Panc1 (cell line): ENCODE results near the gene MEGF9. TPM values are rescaled to one million over a fixed set of nuclear protein-coding genes. Genes with fewer than 3 reads are reported as not detected.

Experiments
- ATAC-seq: fragments of 200-7000 bp; cut with Tn5 transposase; 2 replicates; pipeline ENCODE4 v1.9.1; 2020; ENCODE audit warnings: mild to moderate bottlenecking, moderate library complexity
- BruUV-seq: library from RNA; stranded (reverse); fragments of 400-500 nt; replicated peaks from 2 replicates; lab custom pipeline; 2021; lab: Mats Ljungman, UMichigan
- CTCF ChIA-PET: fragments of 300-600 bp; sonication (Branson Sonifier 250); formaldehyde crosslinking; loops from one replicate; lab custom pipeline; 2022; ENCODE audit warnings: antibody characterized with exemption; lab: Charles Lee
- POLR2A ChIA-PET: fragments of 300-600 bp; sonication (Branson Sonifier 250); formaldehyde crosslinking; loops from one replicate; lab custom pipeline; 2022; ENCODE audit warnings: antibody characterized with exemption; lab: Charles Lee
- DNase-seq: peaks from one replicate; pipeline ENCODE4 v3.0.0-alpha.2; 2010; ENCODE audit warnings: low read depth, low spot score
- H3K27ac ChIP-seq: 2 replicates; pipeline ENCODE4 v1.5.1; 2011; ENCODE audit warnings: mild to moderate bottlenecking, low read length, inconsistent platforms
- H3K27me3 ChIP-seq: fragments of 200-500 bp; sonication (Bioruptor generic); 2 replicates; pipeline ENCODE4 v1.6.0; 2014; ENCODE audit warnings: low read length, inconsistent platforms; ENCODE audit not compliant: control insufficient read depth, insufficient read depth
- H3K36me3 ChIP-seq: fragments of 200-500 bp; sonication (Bioruptor generic); 2 replicates; pipeline ENCODE4 v1.5.1; 2014; ENCODE audit warnings: inconsistent platforms, mild to moderate bottlenecking, low read length, moderate library complexity; ENCODE audit not compliant: control insufficient read depth, insufficient read depth
- H3K4me1 ChIP-seq: 2 replicates; pipeline ENCODE4 v1.5.1; 2011; ENCODE audit warnings: inconsistent platforms, mild to moderate bottlenecking, low read length, moderate library complexity; ENCODE audit not compliant: control insufficient read depth, insufficient read depth
- H3K4me3 ChIP-seq, 2 experiments: 2 replicates each; pipeline ENCODE4 v1.5.1; 2011 to 2012; ENCODE audit warnings: low read depth in 2 of 2, low read length in 2 of 2, mild to moderate bottlenecking in 2 of 2, inconsistent platforms in 1 of 2, moderate library complexity in 1 of 2
- H3K9me3 ChIP-seq: fragments of 200-500 bp; sonication (Bioruptor generic); 2 replicates; pipeline ENCODE4 v1.5.1; 2014; ENCODE audit warnings: low read depth, mild to moderate bottlenecking, inconsistent platforms, low read length, moderate library complexity; ENCODE audit not compliant: control insufficient read depth, insufficient read depth
- CTCF ChIP-seq: fragments of 450-650 bp; IDR thresholded peaks from 2 replicates; pipeline ENCODE4 v1.5.1; 2017; ENCODE audit warnings: mild to moderate bottlenecking
- POLR2AphosphoS5 ChIP-seq: IDR thresholded peaks from 2 replicates; pipeline ENCODE4 v1.6.1; 2012; ENCODE audit warnings: mild to moderate bottlenecking, low read depth, low read length, moderate library complexity
- REST ChIP-seq, 2 experiments: IDR thresholded peaks; 2 replicates each; pipeline ENCODE4 v1.6.1; 2011 to 2012; ENCODE audit warnings: low read depth in 2 of 2, control low read depth in 1 of 2, low read length in 1 of 2, mild to moderate bottlenecking in 1 of 2, moderate library complexity in 1 of 2; ENCODE audit not compliant: insufficient read depth in 1 of 2
- SIN3A ChIP-seq: IDR thresholded peaks from 2 replicates; pipeline ENCODE4 v1.6.1; 2012; ENCODE audit warnings: low read depth, mild to moderate bottlenecking, low read length, moderate library complexity, borderline replicate concordance; ENCODE audit not compliant: insufficient read depth
- TCF7L2 ChIP-seq: IDR thresholded peaks from 2 replicates; pipeline ENCODE4 v1.6.1; 2011; ENCODE audit warnings: mild to moderate bottlenecking, low read depth, low read length, inconsistent platforms
- in situ Hi-C: cut with HindIII; loops from 2 replicates; pipeline ENCODE4 v1.10.0; 2016; ENCODE audit warnings: low sequenced_read_pairs, low pct_unique_long_range_greater_than_20kb
- intact Hi-C: fragments of 100-400 bp; cut with micrococcal nuclease; formaldehyde crosslinking; loops from one replicate; pipeline ENCODE4 v1.10.0; 2022; ENCODE audit not compliant: unreplicated experiment
- total RNA-seq: library from RNA; stranded (reverse); gene quantifications from one replicate; pipeline ENCODE4 v1.2.1, GENCODE V29; 2021; ENCODE audit not compliant: unreplicated experiment

MEGF9 gene
- total RNA-seq, 1 experiment from 2014 or later: 6.3 TPM

DNA sequence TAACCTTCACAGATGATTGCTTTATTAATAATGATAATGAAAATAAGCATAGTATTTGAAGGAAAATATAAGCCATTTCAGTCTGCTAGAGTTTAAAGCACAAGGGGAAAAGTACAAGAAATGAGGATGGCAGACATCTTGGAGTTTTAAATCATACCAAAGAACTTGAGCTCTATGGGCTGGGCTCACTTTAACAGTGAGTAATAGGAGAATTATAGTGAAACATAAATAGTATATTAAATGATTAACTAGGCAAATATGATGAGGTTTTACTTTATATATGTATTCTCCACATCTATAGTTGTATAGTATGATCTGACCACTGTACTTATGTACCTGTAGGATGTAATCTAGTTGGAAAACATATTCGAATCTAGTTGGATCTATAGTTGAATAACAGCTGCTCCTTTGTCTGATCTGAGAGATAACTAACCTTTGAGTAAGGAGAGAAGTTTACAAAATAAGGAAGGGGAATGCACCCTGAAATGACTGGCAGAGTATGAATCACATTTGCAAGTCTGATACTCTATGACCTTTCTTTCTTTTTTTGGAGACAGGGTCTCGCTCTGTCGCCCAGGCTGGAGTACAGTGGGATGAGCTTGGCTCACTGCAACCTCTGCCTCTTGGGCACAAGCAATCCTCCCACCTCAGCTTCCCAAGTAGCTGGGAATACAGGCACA lies 17.6 kb downstream of the MEGF9 start:
- no peak for DNase-seq
- no peaks in the 10 kb centered on the region for H3K9me3 ChIP-seq
- ATAC-seq: no peak
- in situ Hi-C loops: no loop called here
- H3K36me3 ChIP-seq: no peaks in the 10 kb centered on the region
- TF ChIP-seq POLR2AphosphoS5: no peak
- no peak for TF ChIP-seq SIN3A
- no peak for TF ChIP-seq REST (IDR thresholded peaks at IDR 0.05; ENCODE audit: insufficient read depth in 1 of 2, low read depth in 2 of 2, low read length in 1 of 2)
- no peak for TF ChIP-seq CTCF
- no peak for TF ChIP-seq TCF7L2
- intact Hi-C loops: no loop called here
- H3K27me3 ChIP-seq: no peaks in the 10 kb centered on the region
- H3K4me1 ChIP-seq: no peaks in the 10 kb centered on the region
- no TSS peak for BruUV-seq
- ChIA-PET POLR2A (no interaction called here), CTCF (no interaction called here)
- H3K4me3 ChIP-seq: no peak overlapping the region
- H3K27ac ChIP-seq: no peak overlapping the region

DNA sequence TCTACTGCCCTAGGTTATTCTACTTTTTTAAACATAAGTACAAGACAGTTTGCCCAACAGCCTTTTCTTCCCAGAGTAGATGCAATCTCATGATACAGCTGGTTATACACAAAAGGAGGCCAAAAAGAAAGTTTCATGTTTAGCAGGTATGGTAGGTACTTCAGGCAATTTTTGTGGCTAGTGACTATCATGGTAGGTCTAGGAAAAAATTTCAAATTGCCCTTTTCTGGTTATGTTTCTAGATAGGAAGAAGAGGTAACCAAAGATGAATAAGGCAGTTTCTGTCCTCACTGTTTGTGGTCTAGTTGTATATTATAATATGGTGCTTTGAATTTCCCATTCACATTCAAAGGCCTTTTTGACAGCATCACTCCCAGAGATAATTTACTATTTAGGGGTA lies 19.7 kb downstream of the MEGF9 start:
- Histone ChIP-seq H3K27me3 (no peaks in the 10 kb centered on the region), H3K36me3 (no peaks in the 10 kb centered on the region), H3K4me1 (no peaks in the 10 kb centered on the region), H3K27ac (no peak overlapping the region), H3K9me3 (no peaks in the 10 kb centered on the region), H3K4me3 (no peak overlapping the region)
- ChIA-PET CTCF (no interaction called here), POLR2A (no interaction called here)
- in situ Hi-C loops: no loop called here
- no peak for DNase-seq
- no TSS peak for BruUV-seq
- intact Hi-C loops: no loop called here
- ATAC-seq: no peak
- TF ChIP-seq REST (IDR thresholded peaks at IDR 0.05; ENCODE audit: insufficient read depth in 1 of 2, low read depth in 2 of 2, low read length in 1 of 2) (no peak), TCF7L2 (no peak), POLR2AphosphoS5 (no peak), CTCF (no peak), SIN3A (no peak)
